ENCODE results near the gene MYCBP2.

The MYCBP2 gene

GRCh38 chr13:77349365-77349764, 22.5 kb upstream of the MYCBP2 start:
- TF ChIP-seq GATA3 (IDR thresholded peaks at IDR 0.05; ENCODE audit: low read depth, low read length) (no peak), GATA2 (IDR thresholded peaks at IDR 0.05; ENCODE audit: low read depth, low read length) (no peak)

DNA sequence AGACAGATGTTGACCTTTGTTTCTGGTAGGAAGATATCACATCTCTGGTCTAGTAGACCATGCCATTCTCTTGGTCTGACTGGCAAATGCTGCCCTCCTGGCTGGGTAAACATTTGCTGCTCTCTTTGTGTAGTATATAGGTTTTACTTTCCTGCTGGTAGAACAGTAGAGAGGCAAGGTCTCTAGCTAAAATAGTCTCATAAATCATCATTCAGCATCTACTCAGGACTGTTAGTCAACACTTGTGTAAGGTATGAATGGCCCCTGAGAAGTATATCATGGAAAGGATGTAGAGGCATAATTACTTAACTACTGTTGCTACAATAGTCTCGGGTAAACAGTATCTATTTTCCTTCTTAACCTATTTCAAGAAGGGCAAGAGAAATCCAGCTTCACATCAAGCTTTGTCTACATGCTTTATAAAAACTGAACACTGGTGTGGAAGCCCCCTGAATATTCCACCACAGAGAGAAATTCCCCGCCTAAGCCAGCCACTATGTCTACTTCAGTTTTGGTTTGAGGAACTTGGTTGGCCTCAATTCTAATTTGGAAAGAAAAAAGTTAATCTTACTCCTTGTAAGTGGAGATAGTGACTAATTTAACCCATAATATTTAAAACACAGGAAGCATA, 18.4 kb upstream of the MYCBP2 start:
- TF ChIP-seq GATA3 (IDR thresholded peaks at IDR 0.05; ENCODE audit: low read depth, low read length) (no peak), GATA2 (IDR thresholded peaks at IDR 0.05; ENCODE audit: low read depth, low read length) (no peak)

GRCh38 chr13:77343841-77344240, 16.9 kb upstream of the MYCBP2 start:
- TF ChIP-seq GATA2 (IDR thresholded peaks at IDR 0.05; ENCODE audit: low read depth, low read length) (no peak), GATA3 (IDR thresholded peaks at IDR 0.05; ENCODE audit: low read depth, low read length) (no peak)

DNA sequence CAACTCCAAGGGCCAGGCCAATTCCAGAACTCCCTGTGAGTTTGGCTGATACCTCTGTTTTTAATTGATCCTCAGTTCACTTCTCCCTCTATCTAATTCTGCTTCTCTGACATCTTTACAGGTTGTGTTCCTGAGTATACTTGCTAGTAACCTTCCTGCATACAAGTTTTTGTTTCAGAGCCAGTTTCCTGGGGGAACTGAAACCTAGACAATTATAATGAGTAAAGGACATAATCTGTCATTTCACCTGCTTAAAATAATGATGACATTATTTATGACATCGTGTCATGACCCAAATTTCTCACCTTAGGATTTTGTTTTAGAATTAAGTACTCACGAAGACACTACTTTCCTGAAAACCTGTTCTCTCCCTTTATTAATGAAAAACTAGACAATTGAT, 12.5 kb upstream of the MYCBP2 start:
- TF ChIP-seq GATA3 (IDR thresholded peaks at IDR 0.05; ENCODE audit: low read depth, low read length), result no peak
- no peak for TF ChIP-seq GATA2 (IDR thresholded peaks at IDR 0.05; ENCODE audit: low read depth, low read length)

DNA sequence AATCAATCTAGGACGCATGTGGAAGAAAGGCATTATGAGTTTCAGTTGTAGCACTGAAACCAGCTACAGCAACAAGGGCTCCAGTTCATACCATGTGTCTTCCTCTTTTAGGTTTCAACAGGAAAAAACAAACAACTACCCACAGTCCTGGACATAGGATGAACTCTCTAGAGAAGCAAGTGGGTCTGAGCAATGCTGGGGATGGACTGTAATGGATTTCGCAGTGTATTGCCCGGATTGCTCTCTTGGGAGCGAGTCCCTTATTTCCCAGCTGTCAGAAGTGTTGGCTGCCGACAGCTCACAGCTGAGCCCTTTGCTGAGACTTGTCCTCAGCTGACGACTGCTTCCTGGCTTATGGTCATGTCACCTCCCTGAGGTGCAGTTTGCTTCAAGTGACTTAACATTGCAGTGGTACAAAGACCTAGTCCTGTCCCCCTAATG, 12.1 kb upstream of the MYCBP2 start:
- TF ChIP-seq GATA2 (IDR thresholded peaks at IDR 0.05; ENCODE audit: low read depth, low read length) (no peak), GATA3 (IDR thresholded peaks at IDR 0.05; ENCODE audit: low read depth, low read length) (no peak)

DNA sequence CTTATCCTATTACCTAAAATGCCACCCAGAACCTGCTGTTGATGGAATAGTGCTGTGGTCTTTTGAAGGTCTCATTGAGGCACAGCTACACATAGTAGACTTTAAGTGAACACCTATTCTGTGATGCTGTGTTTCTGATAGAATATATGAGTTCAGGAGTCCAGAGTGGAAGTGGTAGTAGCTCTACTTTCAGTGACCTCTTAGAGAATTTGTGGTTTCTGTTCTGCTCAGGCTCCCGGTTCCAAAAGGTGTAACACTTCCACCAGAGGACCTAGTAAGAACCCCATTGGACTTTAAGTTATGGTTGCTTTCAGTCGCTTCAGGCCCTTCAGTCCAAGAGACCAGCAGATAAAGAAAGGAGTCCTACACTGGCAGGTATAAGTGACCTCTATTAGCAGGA, 11.4 kb upstream of the MYCBP2 start:
- TF ChIP-seq GATA2 (IDR thresholded peaks at IDR 0.05; ENCODE audit: low read depth, low read length) (no peak), GATA3 (IDR thresholded peaks at IDR 0.05; ENCODE audit: low read depth, low read length) (no peak)

DNA sequence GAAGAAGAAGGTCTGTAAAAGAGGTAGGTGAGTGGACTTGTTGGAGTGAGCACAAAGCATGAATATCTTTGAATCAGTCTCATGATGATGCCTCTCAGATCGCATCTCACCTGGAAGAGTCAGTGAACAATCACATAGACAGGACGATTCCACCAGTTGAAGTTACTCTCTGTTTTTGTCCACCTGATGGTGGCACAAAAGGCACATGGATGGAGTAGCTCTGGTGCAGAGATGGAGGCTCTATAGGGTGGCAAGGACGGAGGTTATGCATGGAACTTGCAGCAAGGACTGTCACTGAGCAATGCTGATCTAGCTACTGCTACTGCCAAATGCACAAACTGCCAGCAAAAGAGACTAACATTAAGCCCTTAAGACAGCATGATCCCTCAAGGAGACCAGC, 10.3 kb upstream of the MYCBP2 start:
- no peak for TF ChIP-seq GATA3 (IDR thresholded peaks at IDR 0.05; ENCODE audit: low read depth, low read length)
- TF ChIP-seq GATA2 (IDR thresholded peaks at IDR 0.05; ENCODE audit: low read depth, low read length), result no peak

DNA sequence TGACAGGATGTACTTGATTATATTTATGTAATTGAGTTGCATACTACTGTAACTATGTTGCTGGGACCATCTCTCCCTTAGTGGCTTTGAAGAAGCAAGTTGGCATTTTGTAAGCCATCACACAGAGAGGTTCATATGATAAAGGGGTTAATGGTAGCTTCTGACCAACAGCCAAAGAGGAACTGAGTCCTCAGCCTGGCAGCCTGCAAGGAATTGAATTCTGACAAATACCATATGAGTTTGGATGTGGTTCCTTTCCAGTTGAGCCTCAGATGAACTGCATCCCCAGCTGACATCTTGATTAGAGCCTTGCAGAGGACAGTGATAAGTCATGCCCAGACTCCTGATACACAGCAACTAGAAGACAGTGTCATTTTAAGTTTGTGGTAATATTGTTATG, 8.6 kb upstream of the MYCBP2 start:
- TF ChIP-seq GATA3 (IDR thresholded peaks at IDR 0.05; ENCODE audit: low read depth, low read length) (no peak), GATA2 (IDR thresholded peaks at IDR 0.05; ENCODE audit: low read depth, low read length) (no peak)

- TF ChIP-seq GATA3 (IDR thresholded peaks at IDR 0.05; ENCODE audit: low read depth, low read length), result no peak
- no peak for TF ChIP-seq GATA2 (IDR thresholded peaks at IDR 0.05; ENCODE audit: low read depth, low read length)
Observed at GRCh38 chr13:77333594-77333993, 6.7 kb upstream of the MYCBP2 start.

GRCh38 chr13:77331421-77331820, 4.5 kb upstream of the MYCBP2 start:
- TF ChIP-seq GATA2 (IDR thresholded peaks at IDR 0.05; ENCODE audit: low read depth, low read length), result no peak
- TF ChIP-seq GATA3 (IDR thresholded peaks at IDR 0.05; ENCODE audit: low read depth, low read length), result no peak

DNA sequence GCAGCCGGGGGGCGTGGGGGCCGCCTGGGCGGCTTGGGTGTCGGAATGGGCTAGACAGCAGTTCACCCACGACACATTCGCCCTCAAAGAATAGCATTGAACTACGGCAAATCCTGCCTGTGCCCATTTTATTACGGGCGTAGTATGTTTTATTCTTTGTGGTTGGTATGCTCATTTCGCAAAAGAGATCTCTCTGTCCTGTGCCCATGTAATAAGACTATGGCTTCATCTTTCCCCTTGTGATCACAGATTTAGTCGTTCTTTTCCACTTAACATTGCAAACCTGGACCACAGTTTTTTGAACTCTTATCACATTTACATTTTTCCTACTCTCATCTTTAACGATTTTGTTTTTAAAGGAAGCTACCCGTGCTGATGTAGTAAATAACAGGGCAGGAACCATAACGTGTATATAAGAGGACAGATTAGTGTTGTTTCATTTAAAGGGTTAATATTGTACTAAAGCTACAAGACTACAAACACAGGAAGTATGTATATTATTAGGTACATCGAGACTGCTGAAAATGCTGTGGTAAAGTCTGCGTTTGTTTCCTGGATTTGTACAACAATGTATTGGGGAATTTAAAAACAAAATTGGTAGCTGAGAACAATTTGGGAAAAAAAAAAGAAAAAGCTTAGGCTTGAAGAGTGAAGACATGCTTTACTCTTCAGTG, 3.2 kb upstream of the MYCBP2 start:
- no peak for TF ChIP-seq GATA2 (IDR thresholded peaks at IDR 0.05; ENCODE audit: low read depth, low read length)

- no peak for TF ChIP-seq GATA2 (IDR thresholded peaks at IDR 0.05; ENCODE audit: low read depth, low read length)
- no peak for TF ChIP-seq GATA3 (IDR thresholded peaks at IDR 0.05; ENCODE audit: low read depth, low read length)
Observed at GRCh38 chr13:77329133-77329910, 2.4 kb upstream of the MYCBP2 start.

DNA sequence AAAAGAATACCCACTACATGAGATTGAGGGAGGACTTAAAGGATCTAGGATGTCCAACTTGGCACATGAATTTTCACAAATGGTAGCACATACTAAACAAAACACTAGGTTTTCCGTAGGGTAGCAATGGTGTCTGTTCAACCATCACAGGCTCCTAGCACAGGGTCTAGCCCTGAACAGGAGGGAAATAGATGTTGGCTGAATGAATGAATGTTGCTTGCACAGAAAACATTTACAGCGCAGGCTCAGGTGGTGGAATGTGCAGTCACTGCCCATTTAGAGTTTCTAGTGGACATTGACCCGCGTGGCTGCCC, 1.9 kb upstream of the MYCBP2 start:
- TF ChIP-seq GATA2 (IDR thresholded peaks at IDR 0.05; ENCODE audit: low read depth, low read length) (no peak), GATA3 (IDR thresholded peaks at IDR 0.05; ENCODE audit: low read depth, low read length) (no peak)

- TF ChIP-seq GATA3 (IDR thresholded peaks at IDR 0.05; ENCODE audit: low read depth, low read length), result no peak
- TF ChIP-seq GATA2 (IDR thresholded peaks at IDR 0.05; ENCODE audit: low read depth, low read length), result no peak
Observed at GRCh38 chr13:77325371-77325980, 1.4 kb downstream of the MYCBP2 start.
